Astrocyte (in vitro differentiated cells and primary cell): ENCODE results near the gene ITGAX. TPM values are rescaled to one million over a fixed set of nuclear protein-coding genes. Genes with fewer than 3 reads are reported as not detected.

Experiments used
- DNase-seq: peaks from one replicate; pipeline ENCODE4 v3.0.0-alpha.2; 2010; ENCODE audit warnings: low read depth
- FAIRE-seq: peaks from 2 replicates; lab custom pipeline; 2011; peaks lifted over from hg19 to GRCh38; lab: Jason Lieb, UNC
- H2AFZ ChIP-seq: 2 replicates; pipeline ENCODE4 v1.6.0; 2012; ENCODE audit warnings: low read depth, low read length, inconsistent platforms
- H3K27ac ChIP-seq: 2 replicates; pipeline ENCODE4 v1.5.1; 2011; ENCODE audit warnings: low read depth, low read length, inconsistent platforms
- H3K27me3 ChIP-seq: 2 replicates; pipeline ENCODE4 v1.6.0; 2011; ENCODE audit warnings: low read length, inconsistent platforms; ENCODE audit not compliant: insufficient read depth
- H3K36me3 ChIP-seq: 2 replicates; pipeline ENCODE4 v1.5.1; 2011; ENCODE audit warnings: low read length, inconsistent platforms; ENCODE audit not compliant: insufficient read depth
- H3K4me1 ChIP-seq: 2 replicates; pipeline ENCODE4 v1.5.1; 2011; ENCODE audit warnings: low read length, inconsistent platforms; ENCODE audit not compliant: insufficient read depth
- H3K4me2 ChIP-seq: 2 replicates; pipeline ENCODE4 v1.6.0; 2012; ENCODE audit warnings: low read length, inconsistent platforms
- H3K4me3 ChIP-seq: 2 replicates; pipeline ENCODE4 v1.5.1; 2011; ENCODE audit warnings: low read depth, mild to moderate bottlenecking, low read length, inconsistent platforms; ENCODE audit not compliant: insufficient read depth
- H3K79me2 ChIP-seq: 2 replicates; pipeline ENCODE4 v1.6.0; 2012; ENCODE audit warnings: mild to moderate bottlenecking, low read length, inconsistent platforms; ENCODE audit not compliant: insufficient read depth
- H3K9ac ChIP-seq: 2 replicates; pipeline ENCODE4 v1.6.0; 2012; ENCODE audit warnings: mild to moderate bottlenecking, low read length, inconsistent platforms
- H3K9me3 ChIP-seq: 2 replicates; pipeline ENCODE4 v1.5.1; 2012; ENCODE audit warnings: low read depth, mild to moderate bottlenecking, low read length, inconsistent platforms; ENCODE audit not compliant: insufficient read depth
- H4K20me1 ChIP-seq: 2 replicates; pipeline ENCODE4 v1.6.0; 2012; ENCODE audit warnings: low read length, inconsistent platforms; ENCODE audit not compliant: insufficient read depth
- H3K27ac Mint-ChIP-seq: one replicate; pipeline ENCODE4 v1.8.0; 2021; ENCODE audit warnings: mild to moderate bottlenecking, mixed read lengths; ENCODE audit not compliant: unreplicated experiment
- H3K27me3 Mint-ChIP-seq: one replicate; pipeline ENCODE4 v1.8.0; 2021; ENCODE audit warnings: low read depth, mixed read lengths; ENCODE audit not compliant: unreplicated experiment
- H3K36me3 Mint-ChIP-seq: one replicate; pipeline ENCODE4 v1.8.0; 2021; ENCODE audit warnings: low read depth, mixed read lengths; ENCODE audit not compliant: unreplicated experiment
- H3K4me1 Mint-ChIP-seq: one replicate; pipeline ENCODE4 v1.8.0; 2021; ENCODE audit warnings: low read depth, mixed read lengths; ENCODE audit not compliant: unreplicated experiment
- H3K4me3 Mint-ChIP-seq: one replicate; pipeline ENCODE4 v1.8.0; 2021; ENCODE audit warnings: mild to moderate bottlenecking, moderate library complexity, mixed read lengths; ENCODE audit not compliant: unreplicated experiment
- H3K9me3 Mint-ChIP-seq: one replicate; pipeline ENCODE4 v1.8.0; 2021; ENCODE audit warnings: mild to moderate bottlenecking, mixed read lengths; ENCODE audit not compliant: unreplicated experiment
- CTCF ChIP-seq: IDR thresholded peaks from 2 replicates; pipeline ENCODE4 v1.5.1; 2011; ENCODE audit warnings: low read depth, mild to moderate bottlenecking, inconsistent platforms, low read length, moderate library complexity; ENCODE audit not compliant: insufficient read depth
- EZH2 ChIP-seq: IDR thresholded peaks from 2 replicates; pipeline ENCODE4 v1.6.1; 2012; ENCODE audit warnings: mild to moderate bottlenecking, low read length, inconsistent platforms; ENCODE audit not compliant: insufficient read depth
- total RNA-seq: library from RNA; stranded (reverse); gene quantifications from 2 replicates; pipeline ENCODE4 v1.2.1, GENCODE V29; 2021

Gene ITGAX
- total RNA-seq, 1 donor from 2014 or later, result 0.27 TPM

- Histone ChIP-seq H3K4me2 (no peak overlapping the region), H3K4me3 (no peak overlapping the region), H3K36me3 (no peaks in the 10 kb centered on the region), H3K27me3 (no peaks in the 10 kb centered on the region), H3K9me3 (peaks cover 3% of the 10 kb centered on the region), H3K27ac (no peak overlapping the region), H4K20me1 (no peaks in the 10 kb centered on the region), H2AFZ (no peak overlapping the region), H3K79me2 (no peaks in the 10 kb centered on the region), H3K4me1 (no peaks in the 10 kb centered on the region), H3K9ac (no peak overlapping the region)
- Mint-ChIP-seq H3K36me3 (no peaks in the 10 kb centered on the region), H3K9me3 (peaks cover 13% of the 10 kb centered on the region), H3K27me3 (peaks cover 40% of the 10 kb centered on the region), H3K4me3 (no peak overlapping the region), H3K27ac (no peak overlapping the region), H3K4me1 (no peaks in the 10 kb centered on the region)
- no peak for FAIRE-seq
- no peak for TF ChIP-seq EZH2
- no peak for DNase-seq
These were observed 18.3 kb downstream of the ITGAX start for GRCh38 chr16:31373235-31373634.

- DNase-seq (no peak), FAIRE-seq (no peak)
- Mint-ChIP-seq H3K9me3 (peaks cover 13% of the 10 kb centered on the region), H3K4me1 (no peaks in the 10 kb centered on the region), H3K27me3 (peaks cover 49% of the 10 kb centered on the region), H3K4me3 (no peak overlapping the region), H3K36me3 (no peaks in the 10 kb centered on the region), H3K27ac (no peak overlapping the region)
- H2AFZ ChIP-seq, result no peak overlapping the region
- no peak overlapping the region for H3K9ac ChIP-seq
- no peaks in the 10 kb centered on the region for H3K79me2 ChIP-seq
- H3K4me3 ChIP-seq, result no peak overlapping the region
- no peak for TF ChIP-seq EZH2
- TF ChIP-seq CTCF, result no peak
- no peaks in the 10 kb centered on the region for H3K4me1 ChIP-seq
- peaks cover 3% of the 10 kb centered on the region for H3K9me3 ChIP-seq
- H4K20me1 ChIP-seq, result no peaks in the 10 kb centered on the region
- no peaks in the 10 kb centered on the region for H3K27me3 ChIP-seq
- no peak overlapping the region for H3K4me2 ChIP-seq
- no peaks in the 10 kb centered on the region for H3K36me3 ChIP-seq
- no peak overlapping the region for H3K27ac ChIP-seq
These were observed 20.3 kb downstream of the ITGAX start for GRCh38 chr16:31375231-31375630.

GRCh38 chr16:31376705-31377104 is 21.7 kb downstream of the ITGAX start:
- Mint-ChIP-seq H3K36me3 (no peaks in the 10 kb centered on the region), H3K27me3 (peaks cover 55% of the 10 kb centered on the region), H3K4me3 (no peak overlapping the region), H3K27ac (no peak overlapping the region), H3K4me1 (no peaks in the 10 kb centered on the region), H3K9me3 (peaks cover 8% of the 10 kb centered on the region)
- no peaks in the 10 kb centered on the region for H3K4me1 ChIP-seq
- no peaks in the 10 kb centered on the region for H3K79me2 ChIP-seq
- H3K9ac ChIP-seq, result no peak overlapping the region
- no peak overlapping the region for H3K27ac ChIP-seq
- no peaks in the 10 kb centered on the region for H4K20me1 ChIP-seq
- H2AFZ ChIP-seq, result no peak overlapping the region
- TF ChIP-seq EZH2 (no peak), CTCF (no peak)
- FAIRE-seq (no peak), DNase-seq (no peak)
- H3K9me3 ChIP-seq, result peaks cover under 1% of the 10 kb centered on the region
- no peaks in the 10 kb centered on the region for H3K27me3 ChIP-seq
- H3K4me3 ChIP-seq, result no peak overlapping the region
- no peak overlapping the region for H3K4me2 ChIP-seq
- H3K36me3 ChIP-seq, result no peaks in the 10 kb centered on the region
